A549 (cell line): ENCODE data around the gene CFAP43. TPM values are rescaled to one million over a fixed set of nuclear protein-coding genes. Genes with fewer than 3 reads are reported as not detected.

ENCODE experiments used
- ATAC-seq, 2 experiments: fragments of 200-7000 bp in 1 of 2; fragments of >200 bp in 1 of 2; cut with Nextera tagmentation in 1 of 2; cut with Tn5 transposase in 1 of 2; 3 replicates each; pipeline versions ENCODE4 v1.8.0 to v1.9.1; 2018 to 2020; ENCODE audit warnings: mild to moderate bottlenecking in 1 of 2, moderate library complexity in 1 of 2
- CTCF ChIA-PET: fragments of 300-600 bp; sonication (Branson Sonifier 250); formaldehyde crosslinking; extraction: SDS; loops from one replicate; lab custom pipeline; 2021; ENCODE audit warnings: antibody characterized with exemption, inconsistent platforms; lab: Yijun Ruan, JAX
- POLR2A ChIA-PET: fragments of 350-600 bp; formaldehyde crosslinking; extraction: SDS; loops from one replicate; lab custom pipeline; 2021; ENCODE audit warnings: antibody characterized with exemption, inconsistent platforms; lab: Yijun Ruan, JAX
- DNase-seq, 2 experiments: peaks; one replicate each; pipeline versions ENCODE4 v3.0.0 to v3.0.0-alpha.2; 2011 to 2016; ENCODE audit warnings: low read depth in 1 of 2, low spot score in 1 of 2
- FAIRE-seq: peaks from 2 replicates; lab custom pipeline; 2011; peaks lifted over from hg19 to GRCh38; lab: Jason Lieb, UNC
- H3K27ac ChIP-seq, 2 experiments: fragments of >200 bp; sonication (Bioruptor Twin); formaldehyde crosslinking; 3 replicates each; pipeline ENCODE4 v1.5.1; 2016 to 2017
- H3K4me1 ChIP-seq: fragments of >200 bp; sonication (Bioruptor Twin); formaldehyde crosslinking; 3 replicates; pipeline ENCODE4 v1.6.1; 2016
- H3K4me2 ChIP-seq: fragments of >200 bp; sonication (Bioruptor Twin); formaldehyde crosslinking; 3 replicates; pipeline ENCODE4 v1.6.1; 2016
- H3K4me3 ChIP-seq: fragments of >200 bp; sonication (Bioruptor Twin); formaldehyde crosslinking; 3 replicates; pipeline ENCODE4 v1.5.1; 2016
- H3K9me3 ChIP-seq: fragments of >200 bp; sonication (Bioruptor Twin); formaldehyde crosslinking; 3 replicates; pipeline ENCODE4 v1.6.1; 2016
- ATOH8 ChIP-seq: fragments of 250-450 bp; sonication (Bioruptor Pico); IDR thresholded peaks from 2 replicates; pipeline ENCODE4 v1.5.0; 2020; ENCODE audit warnings: low read depth, mild to moderate bottlenecking, moderate library complexity
- BCL3 ChIP-seq: fragments of >200 bp; sonication (Bioruptor Twin); formaldehyde crosslinking; IDR thresholded peaks from 3 replicates; pipeline ENCODE4 v1.6.1; 2016
- CBX8 ChIP-seq: fragments of 200-600 bp; sonication (generic); IDR thresholded peaks from 2 replicates; pipeline ENCODE4 v1.6.1; 2016
- CHD2 ChIP-seq: fragments of 150-350 bp; IDR thresholded peaks from 2 replicates; pipeline ENCODE4 v1.6.1; 2014; ENCODE audit warnings: low read length; ENCODE audit not compliant: partially characterized antibody
- CTCF ChIP-seq: fragments of >200 bp; sonication (Bioruptor Twin); formaldehyde crosslinking; IDR thresholded peaks from 3 replicates; pipeline ENCODE4 v1.5.1; 2016
- E2F6 ChIP-seq: IDR thresholded peaks from 2 replicates; pipeline ENCODE4 v1.6.1; 2012; ENCODE audit warnings: low read depth, borderline replicate concordance
- EHMT2 ChIP-seq: fragments of 200-600 bp; sonication (generic); IDR thresholded peaks from 2 replicates; pipeline ENCODE4 v1.6.1; 2016; ENCODE audit warnings: antibody characterized with exemption, low read depth, mild to moderate bottlenecking, moderate library complexity
- ELK1 ChIP-seq: fragments of 150-350 bp; IDR thresholded peaks from 2 replicates; pipeline ENCODE4 v1.6.1; 2014; ENCODE audit warnings: low read depth, mild to moderate bottlenecking, low read length
- FOSB ChIP-seq: fragments of 250-450 bp; sonication (Bioruptor Pico); IDR thresholded peaks from 2 replicates; pipeline ENCODE4 v1.5.0; 2020; ENCODE audit warnings: mild to moderate bottlenecking, moderate library complexity
- FOXS1 ChIP-seq: fragments of 250-450 bp; sonication (Bioruptor Pico); IDR thresholded peaks from 2 replicates; pipeline ENCODE4 v1.5.0; 2020; ENCODE audit warnings: mild to moderate bottlenecking, moderate library complexity
- HDAC2 ChIP-seq: fragments of 200-600 bp; sonication (generic); IDR thresholded peaks from 2 replicates; pipeline ENCODE4 v1.6.1; 2016
- HOXA7 ChIP-seq: fragments of 250-450 bp; sonication (Bioruptor Pico); IDR thresholded peaks from 2 replicates; pipeline ENCODE4 v1.5.0; 2020; ENCODE audit warnings: mild to moderate bottlenecking, moderate library complexity
- HOXB13 ChIP-seq: fragments of 250-450 bp; sonication (Bioruptor Pico); IDR thresholded peaks from 2 replicates; pipeline ENCODE4 v1.5.0; 2020; ENCODE audit warnings: low read depth, mild to moderate bottlenecking, moderate library complexity
- HOXB5 ChIP-seq: fragments of 250-450 bp; sonication (Bioruptor Pico); IDR thresholded peaks from 2 replicates; pipeline ENCODE4 v1.5.0; 2020; ENCODE audit warnings: mild to moderate bottlenecking, moderate library complexity
- MAX ChIP-seq: IDR thresholded peaks from 2 replicates; pipeline ENCODE4 v1.6.1; 2012
- NR3C1 ChIP-seq: fragments of >200 bp; sonication (Bioruptor Twin); formaldehyde crosslinking; IDR thresholded peaks from 3 replicates; pipeline ENCODE4 v1.6.1; 2017
- PBX3 ChIP-seq: IDR thresholded peaks from 2 replicates; pipeline ENCODE4 v1.6.1; 2012
- POLR2A ChIP-seq: IDR thresholded peaks from 2 replicates; pipeline ENCODE4 v1.6.1; 2012; ENCODE audit warnings: mild to moderate bottlenecking, low read length
- RARB ChIP-seq: fragments of 250-450 bp; sonication (Bioruptor Pico); IDR thresholded peaks from 2 replicates; pipeline ENCODE4 v1.8.0; 2021; ENCODE audit warnings: mild to moderate bottlenecking, moderate library complexity
- SMC3 ChIP-seq: fragments of >200 bp; sonication (Bioruptor Twin); formaldehyde crosslinking; IDR thresholded peaks from 3 replicates; pipeline ENCODE4 v1.6.1; 2018; ENCODE audit warnings: inconsistent platforms
- TFCP2L1 ChIP-seq: fragments of 250-450 bp; sonication (Bioruptor Pico); IDR thresholded peaks from 2 replicates; pipeline ENCODE4 v1.5.0; 2021; ENCODE audit warnings: mild to moderate bottlenecking
- ZC3H11A ChIP-seq: fragments of 450-650 bp; IDR thresholded peaks from 2 replicates; pipeline ENCODE4 v1.6.1; 2014; ENCODE audit warnings: antibody characterized with exemption, mild to moderate bottlenecking
- ZNF302 ChIP-seq: fragments of 250-450 bp; sonication (Bioruptor Pico); IDR thresholded peaks from 2 replicates; pipeline ENCODE4 v1.9.0; 2021; ENCODE audit warnings: inconsistent platforms, mild to moderate bottlenecking, moderate library complexity
- WGBS: methylation state at CpG from one replicate; pipeline ENCODE4 v1.1.6; 2017; ENCODE audit errors: missing lambda C conversion rate; 5-methylcytosine and 5-hydroxymethylcytosine counted together
- polyA plus RNA-seq, 4 experiments: library from polyadenylated mRNA; depleted of rRNA in 3 of 4; stranded (reverse); fragments of >200 nt; fragmentation: RNase III in 1 of 4; extraction: RNeasy Plus Mini Kit Qiagen cat#74134 plus additional on column Dnase treatment in 1 of 4; gene quantifications; 2 replicates in 3 of 4; 3 replicates in 1 of 4; pipeline ENCODE4 v1.2.3, GENCODE V29; 2011 to 2017

The CFAP43 gene
- polyA plus RNA-seq, 2 of the 4 experiments (the other 2 are of a cell fraction), result 0.31 to 0.75 TPM

- TF ChIP-seq E2F6 (no peak), RARB (CRISPR knock-in tag) (no peak), CBX8 (no peak)
- TF ChIP-seq, all 56 proteins: peak for 0
Observed at GRCh38 chr10:104208730-104209129, 23.4 kb downstream of the CFAP43 start (continued).

- CTCF ChIA-PET, result no interaction called here
Observed at GRCh38 chr10:104202231-104202630, 29.9 kb downstream of the CFAP43 start.

GRCh38 chr10:104201636-104202035, 30.5 kb downstream of the CFAP43 start:
- no peak for ATAC-seq
- FAIRE-seq, result no peak
- no peak overlapping the region for H3K27ac ChIP-seq
- WGBS, result 94% methylated on average over 1 of the region's 1 CpG
- no peak overlapping the region for H3K4me3 ChIP-seq
- TF ChIP-seq MAX (no peak), HOXB5 (CRISPR knock-in tag) (no peak), POLR2A (no peak), PBX3 (no peak), BCL3 (no peak), ATOH8 (no peak), ZNF302 (CRISPR knock-in tag) (no peak), ELK1 (no peak)
- H3K4me1 ChIP-seq, result peaks cover 10% of the 10 kb centered on the region
- CTCF ChIA-PET, result interaction anchor here (0.7 kb wide), 1 partner anchor 318 kb away, joined by 4 read pairs; no protein-coding TSS in a partner anchor
- H3K9me3 ChIP-seq, result no peaks in the 10 kb centered on the region
- POLR2A ChIA-PET, result no interaction called here
- no peak overlapping the region for H3K4me2 ChIP-seq
- DNase-seq, result no peak

More at GRCh38 chr10:104202231-104202630, 29.9 kb downstream of the CFAP43 start:
- no peak for ATAC-seq
- H3K4me3 ChIP-seq, result no peak overlapping the region
- POLR2A ChIA-PET, result no interaction called here
- FAIRE-seq, result no peak
- 54% methylated on average over 2 of the region's 2 CpGs for WGBS
- DNase-seq, result no peak
- H3K9me3 ChIP-seq, result no peaks in the 10 kb centered on the region
- no peak overlapping the region for H3K4me2 ChIP-seq
- H3K27ac ChIP-seq, result no peak overlapping the region
- peaks cover 8% of the 10 kb centered on the region for H3K4me1 ChIP-seq
- no peak for TF ChIP-seq FOXS1 (CRISPR knock-in tag)
- TF ChIP-seq HDAC2, result no peak
- TF ChIP-seq RARB (CRISPR knock-in tag), result no peak
- TF ChIP-seq CTCF, result no peak
- no peak for TF ChIP-seq ATOH8
- TF ChIP-seq TFCP2L1 (CRISPR knock-in tag), result no peak
- no peak for TF ChIP-seq E2F6
- no peak for TF ChIP-seq HOXB5 (CRISPR knock-in tag)
- TF ChIP-seq ZNF302 (CRISPR knock-in tag), result no peak
- no peak for TF ChIP-seq HOXB13
- no peak for TF ChIP-seq ZC3H11A
- TF ChIP-seq SMC3, result no peak
- TF ChIP-seq EHMT2, result no peak
- TF ChIP-seq HOXA7 (CRISPR knock-in tag), result no peak
- no peak for TF ChIP-seq FOSB (CRISPR knock-in tag)
- no peak for TF ChIP-seq CHD2
- TF ChIP-seq NR3C1, result no peak
